H9 (cell line): ENCODE measurements around the gene TUBB1. TPM values are rescaled to one million over a fixed set of nuclear protein-coding genes. Genes with fewer than 3 reads are reported as not detected.

Experiments used
- DNase-seq: peaks from one replicate; pipeline ENCODE4 v3.0.0-alpha.2; 2017
- H2AFZ ChIP-seq: one replicate; pipeline ENCODE4 v1.6.1; 2013; ENCODE audit warnings: mild to moderate bottlenecking, low read length, control low read depth, moderate library complexity
- H2AK5ac ChIP-seq: 2 replicates; pipeline ENCODE4 v1.6.1; 2013; ENCODE audit warnings: low read length, control low read depth, mixed read lengths; ENCODE audit not compliant: insufficient read length
- H2BK120ac ChIP-seq: one replicate; pipeline ENCODE4 v1.6.1; 2013; ENCODE audit warnings: low read depth, mild to moderate bottlenecking, low read length, control low read depth, inconsistent platforms; ENCODE audit not compliant: poor library complexity, severe bottlenecking
- H2BK12ac ChIP-seq: 2 replicates; pipeline ENCODE4 v1.6.1; 2013; ENCODE audit warnings: low read length, control low read depth, mixed read lengths, low read depth; ENCODE audit not compliant: insufficient read length
- H2BK15ac ChIP-seq: 2 replicates; pipeline ENCODE4 v1.6.1; 2013; ENCODE audit warnings: low read depth, low read length, control low read depth
- H2BK20ac ChIP-seq: one replicate; pipeline ENCODE4 v1.6.1; 2013; ENCODE audit warnings: low read depth, mild to moderate bottlenecking, low read length, control low read depth, inconsistent platforms; ENCODE audit not compliant: poor library complexity, severe bottlenecking
- H2BK5ac ChIP-seq: 2 replicates; pipeline ENCODE4 v1.6.1; 2013; ENCODE audit warnings: low read length, control low read depth, mixed read lengths; ENCODE audit not compliant: insufficient read length
- H3K14ac ChIP-seq: 2 replicates; pipeline ENCODE4 v1.6.1; 2013; ENCODE audit warnings: low read length, control low read depth; ENCODE audit not compliant: insufficient read depth
- H3K18ac ChIP-seq: 2 replicates; pipeline ENCODE4 v1.6.1; 2013; ENCODE audit warnings: low read depth, mild to moderate bottlenecking, mixed read lengths, low read length, control low read depth; ENCODE audit not compliant: insufficient read length
- H3K23ac ChIP-seq: 2 replicates; pipeline ENCODE4 v1.6.1; 2013; ENCODE audit warnings: low read length, control low read depth, mixed read lengths, low read depth; ENCODE audit not compliant: insufficient read length
- H3K23me2 ChIP-seq: 2 replicates; pipeline ENCODE4 v1.6.1; 2013; ENCODE audit warnings: low read depth, mild to moderate bottlenecking, mixed read lengths, low read length, control low read depth; ENCODE audit not compliant: insufficient read length, poor library complexity, severe bottlenecking
- H3K27ac ChIP-seq: 2 replicates; pipeline ENCODE4 v1.5.1; 2013; ENCODE audit warnings: low read length, control low read depth, mixed read lengths, low read depth; ENCODE audit not compliant: insufficient read length
- H3K27me3 ChIP-seq: 2 replicates; pipeline ENCODE4 v1.6.1; 2013; ENCODE audit warnings: low read length, control low read depth, inconsistent platforms; ENCODE audit not compliant: insufficient read depth
- H3K4ac ChIP-seq: 2 replicates; pipeline ENCODE4 v1.6.1; 2013; ENCODE audit warnings: low read depth, mild to moderate bottlenecking, control low read depth, inconsistent platforms, low read length, moderate library complexity
- H3K4me1 ChIP-seq: 2 replicates; pipeline ENCODE4 v1.6.1; 2013; ENCODE audit warnings: low read length, control low read depth, inconsistent platforms; ENCODE audit not compliant: insufficient read depth
- H3K4me2 ChIP-seq: 2 replicates; pipeline ENCODE4 v1.6.1; 2013; ENCODE audit warnings: low read length, control low read depth, mixed read lengths; ENCODE audit not compliant: insufficient read length, insufficient read depth
- H3K56ac ChIP-seq: 2 replicates; pipeline ENCODE4 v1.6.1; 2013; ENCODE audit warnings: low read depth, mild to moderate bottlenecking, mixed read lengths, low read length, control low read depth; ENCODE audit not compliant: insufficient read length
- H3K79me1 ChIP-seq: 2 replicates; pipeline ENCODE4 v1.6.1; 2013; ENCODE audit warnings: low read depth, mild to moderate bottlenecking, moderate library complexity, low read length, control low read depth, inconsistent platforms; ENCODE audit not compliant: insufficient read depth, poor library complexity, severe bottlenecking
- H3K79me2 ChIP-seq: 2 replicates; pipeline ENCODE4 v1.6.1; 2013; ENCODE audit warnings: low read length, control low read depth, inconsistent platforms; ENCODE audit not compliant: insufficient read depth
- H3K9ac ChIP-seq: 2 replicates; pipeline ENCODE4 v1.6.1; 2013; ENCODE audit warnings: low read length, control low read depth, mixed read lengths; ENCODE audit not compliant: insufficient read length; ENCODE audit errors: extremely low read depth
- H3K9me3 ChIP-seq: one replicate; pipeline ENCODE4 v1.6.1; 2013; ENCODE audit warnings: low read depth, low read length, inconsistent platforms; ENCODE audit not compliant: control insufficient read depth
- H3T11ph ChIP-seq: one replicate; pipeline ENCODE4 v1.6.1; 2013; ENCODE audit warnings: mild to moderate bottlenecking, low read length, control low read depth, inconsistent platforms
- H4K20me1 ChIP-seq: one replicate; pipeline ENCODE4 v1.6.1; 2013; ENCODE audit not compliant: control insufficient read depth, insufficient read length, insufficient read depth
- H4K5ac ChIP-seq: 2 replicates; pipeline ENCODE4 v1.6.1; 2013; ENCODE audit warnings: low read depth, mild to moderate bottlenecking, mixed read lengths, low read length, control low read depth; ENCODE audit not compliant: insufficient read length
- H4K8ac ChIP-seq: replicated peaks from 2 replicates; pipeline ENCODE4 v1.6.1; 2013; ENCODE audit warnings: low read length, control low read depth, mixed read lengths, low read depth; ENCODE audit not compliant: insufficient read length
- H4K91ac ChIP-seq: 2 replicates; pipeline ENCODE4 v1.6.1; 2013; ENCODE audit warnings: low read depth, mild to moderate bottlenecking, moderate library complexity, mixed read lengths, low read length, control low read depth; ENCODE audit not compliant: insufficient read length
- H3K27ac Mint-ChIP-seq, 3 experiments: 2 replicates in 2 of 3; 3 replicates in 1 of 3; pipeline ENCODE4 v1.8.0; 2020 to 2021; ENCODE audit warnings: mixed read lengths in 3 of 3, mild to moderate bottlenecking in 1 of 3, moderate library complexity in 1 of 3
- H3K27me3 Mint-ChIP-seq: 2 replicates; pipeline ENCODE4 v1.8.0; 2021; ENCODE audit warnings: low read depth, mild to moderate bottlenecking, moderate library complexity, mixed read lengths
- H3K36me3 Mint-ChIP-seq, 3 experiments: 2 replicates in 2 of 3; 3 replicates in 1 of 3; pipeline ENCODE4 v1.8.0; 2020 to 2021; ENCODE audit warnings: low read depth in 3 of 3, mixed read lengths in 3 of 3; ENCODE audit not compliant: insufficient read depth in 1 of 3
- H3K4me1 Mint-ChIP-seq, 2 experiments: 2 replicates each; pipeline ENCODE4 v1.8.0; 2020; ENCODE audit warnings: mixed read lengths in 2 of 2
- H3K4me3 Mint-ChIP-seq, 2 experiments: 2 replicates in 1 of 2; 3 replicates in 1 of 2; pipeline ENCODE4 v1.8.0; 2020 to 2021; ENCODE audit warnings: mild to moderate bottlenecking in 2 of 2, mixed read lengths in 2 of 2, moderate library complexity in 1 of 2
- H3K9me3 Mint-ChIP-seq, 2 experiments: 2 replicates in 1 of 2; 3 replicates in 1 of 2; pipeline ENCODE4 v1.8.0; 2020; ENCODE audit warnings: mild to moderate bottlenecking in 2 of 2, mixed read lengths in 2 of 2, moderate library complexity in 1 of 2
- CTCF ChIP-seq: fragments of 200-600 bp; sonication (generic); conservative IDR thresholded peaks from 3 replicates; pipeline ENCODE4 v1.8.0; 2021; ENCODE audit warnings: antibody characterized with exemption, mild to moderate bottlenecking
- WGBS: extraction: QIAGEN DNeasy Blood & Tissue Kit; methylation state at CpG from one replicate; pipeline ENCODE4 v1.1.7; 2013; ENCODE audit warnings: missing lambda C conversion rate, low lambda C conversion rate, mixed read lengths; ENCODE audit not compliant: insufficient read length; ENCODE audit errors: extremely low coverage; 5-methylcytosine and 5-hydroxymethylcytosine counted together
- total RNA-seq: library from RNA; stranded (reverse); gene quantifications from 2 replicates; pipeline ENCODE4 v1.2.1, GENCODE V29; 2021

The TUBB1 gene
- total RNA-seq, 1 experiment from 2014 or later = not detected

DNA sequence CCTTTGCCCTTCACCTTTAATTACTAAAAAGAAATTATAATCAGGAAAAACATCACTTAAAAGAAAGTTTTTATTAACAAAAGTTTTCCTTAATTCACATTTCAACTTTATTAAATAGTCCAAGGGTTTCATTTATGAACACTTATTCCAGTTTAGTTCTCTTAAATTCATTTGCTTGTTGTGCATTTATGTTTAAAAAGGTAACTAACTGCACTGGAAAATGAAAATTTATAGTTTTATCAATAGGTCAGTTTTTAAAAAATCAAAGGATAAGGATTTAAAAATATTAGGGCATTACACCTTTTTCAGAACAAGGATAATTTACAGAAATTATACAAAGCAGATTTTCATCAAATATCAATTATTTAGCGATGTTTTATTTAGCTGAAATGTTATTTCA is 13.9 kb downstream of the TUBB1 start:
- Mint-ChIP-seq H3K27me3 (peaks cover 21% of the 10 kb centered on the region), H3K9me3 (no peaks in the 10 kb centered on the region), H3K27ac (no peak overlapping the region), H3K4me3 (peak overlapping the region; percentile 84 to 93), H3K36me3 (peaks cover 34 to 73% (median 72%) of the 10 kb centered on the region in 3 experiments), H3K4me1 (peaks cover 16 to 20% of the 10 kb centered on the region in 2 experiments)
- Histone ChIP-seq H3K18ac (no peak overlapping the region), H2BK12ac (no peak overlapping the region), H3K4ac (no peak overlapping the region), H3T11ph (no peak overlapping the region), H3K79me2 (peaks cover 4% of the 10 kb centered on the region; the same call in 1 of the 2 replicates), H3K4me2 (peak overlapping the region; percentile 58), H3K23ac (no peak overlapping the region), H4K8ac (no peak overlapping the region), H3K27me3 (no peaks in the 10 kb centered on the region), H2BK15ac (no peak overlapping the region), H3K27ac (no peak overlapping the region), H3K14ac (no peak overlapping the region), H2BK5ac (no peak overlapping the region), H3K56ac (no peak overlapping the region), H2AK5ac (no peak overlapping the region), H3K79me1 (no peaks in the 10 kb centered on the region), H3K9me3 (no peaks in the 10 kb centered on the region), H4K5ac (no peak overlapping the region), H2BK120ac (no peak overlapping the region), H3K9ac (no peak overlapping the region), H2BK20ac (no peak overlapping the region), H4K20me1 (no peaks in the 10 kb centered on the region), H3K4me1 (peaks cover 3% of the 10 kb centered on the region), H3K23me2 (peaks cover 8% of the 10 kb centered on the region), H2AFZ (no peak overlapping the region), H4K91ac (no peak overlapping the region)
- TF ChIP-seq CTCF = no peak
- no CpG with 5 or more reads among the region's 1 CpG for WGBS
- no peak for DNase-seq
